Stimulated activated CD8-positive, alpha-beta memory T cell treated with anti-CD3 and anti-CD28 coated beads, Interleukin-15, amount 100 ng/mL, for 48 hours (primary cell): ENCODE results near the gene BCAS1.

Source experiments
- DNase-seq, 2 donors: peaks; one replicate each; pipeline ENCODE4 v3.0.0-alpha.2; 2020; ENCODE audit warnings: low read depth in 2 of 2

The BCAS1 gene, protein sequence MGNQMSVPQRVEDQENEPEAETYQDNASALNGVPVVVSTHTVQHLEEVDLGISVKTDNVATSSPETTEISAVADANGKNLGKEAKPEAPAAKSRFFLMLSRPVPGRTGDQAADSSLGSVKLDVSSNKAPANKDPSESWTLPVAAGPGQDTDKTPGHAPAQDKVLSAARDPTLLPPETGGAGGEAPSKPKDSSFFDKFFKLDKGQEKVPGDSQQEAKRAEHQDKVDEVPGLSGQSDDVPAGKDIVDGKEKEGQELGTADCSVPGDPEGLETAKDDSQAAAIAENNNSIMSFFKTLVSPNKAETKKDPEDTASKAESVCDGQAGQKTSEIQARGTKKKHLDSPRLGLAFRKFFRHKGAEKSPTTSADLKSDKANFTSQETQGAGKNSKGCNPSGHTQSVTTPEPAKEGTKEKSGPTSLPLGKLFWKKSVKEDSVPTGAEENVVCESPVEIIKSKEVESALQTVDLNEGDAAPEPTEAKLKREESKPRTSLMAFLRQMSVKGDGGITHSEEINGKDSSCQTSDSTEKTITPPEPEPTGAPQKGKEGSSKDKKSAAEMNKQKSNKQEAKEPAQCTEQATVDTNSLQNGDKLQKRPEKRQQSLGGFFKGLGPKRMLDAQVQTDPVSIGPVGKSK

DNA sequence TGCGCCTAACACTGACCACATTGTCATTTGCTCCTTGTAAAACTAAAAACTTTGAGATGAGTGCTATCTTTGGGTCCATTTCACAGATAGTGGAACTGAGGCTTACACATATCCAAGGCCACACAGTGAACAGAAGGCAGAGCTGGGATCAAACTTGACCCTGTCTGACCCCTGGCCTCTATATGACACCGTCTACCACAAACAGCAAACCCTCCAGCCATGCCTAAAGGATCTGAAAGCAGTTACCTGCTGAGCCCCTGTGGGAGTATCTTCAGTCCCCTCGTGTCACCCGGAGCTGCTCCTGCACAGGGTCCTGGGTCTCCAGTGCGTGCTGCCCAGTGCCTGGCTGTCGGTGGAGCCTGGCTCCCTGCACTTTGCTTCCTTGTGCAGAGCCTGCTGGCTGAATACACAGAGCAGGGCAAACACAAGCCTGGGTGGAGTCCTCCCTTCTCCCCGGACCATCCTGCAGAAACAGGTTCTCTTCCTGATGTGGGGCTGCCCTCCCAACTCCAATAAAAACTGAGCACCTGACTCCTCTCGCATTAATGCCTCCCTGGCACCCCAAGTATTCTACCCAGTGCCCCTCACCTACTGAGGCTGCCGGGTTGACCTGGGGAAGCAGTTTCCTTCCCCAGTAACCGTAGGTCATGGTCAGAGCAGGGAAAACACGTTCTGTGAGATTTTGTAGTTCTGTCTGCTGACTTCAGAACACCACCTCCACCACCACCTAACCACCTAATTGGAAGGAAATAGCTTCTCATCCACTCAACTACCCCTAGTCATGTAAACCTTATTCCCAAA is at the start of gene BCAS1:
BCAS1 (minus strand) TSS at position 408 of the 801 bp plus-strand sequence. CDS start 11,876 bp downstream, outside the sequence.
- no peak for DNase-seq

DNA sequence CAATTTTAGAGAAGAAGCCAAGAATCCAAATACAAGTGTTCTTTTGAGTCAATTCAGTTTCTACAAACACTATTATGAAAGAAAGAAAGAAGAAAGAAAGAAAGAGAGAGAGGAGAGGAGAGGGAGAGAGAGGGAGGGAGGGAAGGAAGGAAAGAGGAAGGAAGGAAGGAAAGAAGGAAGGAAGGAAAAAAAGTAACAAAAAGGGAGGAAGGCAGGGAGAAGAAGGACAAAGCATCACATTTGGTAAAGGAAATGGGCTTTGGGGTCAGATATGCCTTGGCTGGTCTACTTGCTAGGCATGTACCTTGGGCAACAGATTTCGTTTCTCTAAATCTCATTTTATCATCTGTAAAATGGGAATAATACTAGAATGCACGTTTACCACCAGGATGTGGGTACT is 49.4 kb upstream of the BCAS1 start:
- DNase-seq = no peak

DNA sequence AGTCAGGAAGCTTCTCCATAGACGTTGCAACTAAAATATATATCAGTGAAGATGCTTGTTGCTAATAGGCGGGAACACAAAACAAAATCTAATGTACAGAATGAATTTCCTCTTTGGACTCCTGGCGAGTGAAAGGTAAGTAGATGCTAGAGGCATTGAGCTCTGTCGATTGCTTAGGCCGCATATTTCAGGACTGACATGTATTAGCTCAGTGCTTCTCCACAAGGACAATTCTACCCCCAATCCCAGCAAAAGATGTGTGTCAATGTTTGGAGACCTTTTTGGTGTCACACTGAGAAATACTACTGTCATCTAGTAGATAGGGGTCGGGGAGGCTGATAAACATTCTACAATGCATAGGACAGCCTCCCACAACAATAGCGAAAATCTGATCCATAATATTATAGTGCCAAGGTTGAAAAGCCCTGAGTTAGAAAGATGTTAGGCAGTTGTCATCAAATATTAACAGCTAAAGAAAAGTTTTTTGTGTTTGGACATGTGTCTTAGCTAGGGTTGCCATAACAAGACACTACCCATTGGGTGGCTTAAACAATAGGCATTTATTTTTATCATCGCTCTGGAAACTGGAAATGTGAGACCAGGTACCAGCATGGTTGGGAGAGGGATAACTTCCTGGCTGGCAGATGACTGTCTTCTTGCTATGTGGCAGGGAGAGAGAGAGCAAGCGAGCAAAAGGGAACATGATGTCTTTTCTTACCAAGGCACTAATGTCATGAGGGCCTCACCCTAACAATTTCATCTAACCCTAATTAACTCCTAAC is 48.0 kb upstream of the BCAS1 start:
- no peak for DNase-seq

DNA sequence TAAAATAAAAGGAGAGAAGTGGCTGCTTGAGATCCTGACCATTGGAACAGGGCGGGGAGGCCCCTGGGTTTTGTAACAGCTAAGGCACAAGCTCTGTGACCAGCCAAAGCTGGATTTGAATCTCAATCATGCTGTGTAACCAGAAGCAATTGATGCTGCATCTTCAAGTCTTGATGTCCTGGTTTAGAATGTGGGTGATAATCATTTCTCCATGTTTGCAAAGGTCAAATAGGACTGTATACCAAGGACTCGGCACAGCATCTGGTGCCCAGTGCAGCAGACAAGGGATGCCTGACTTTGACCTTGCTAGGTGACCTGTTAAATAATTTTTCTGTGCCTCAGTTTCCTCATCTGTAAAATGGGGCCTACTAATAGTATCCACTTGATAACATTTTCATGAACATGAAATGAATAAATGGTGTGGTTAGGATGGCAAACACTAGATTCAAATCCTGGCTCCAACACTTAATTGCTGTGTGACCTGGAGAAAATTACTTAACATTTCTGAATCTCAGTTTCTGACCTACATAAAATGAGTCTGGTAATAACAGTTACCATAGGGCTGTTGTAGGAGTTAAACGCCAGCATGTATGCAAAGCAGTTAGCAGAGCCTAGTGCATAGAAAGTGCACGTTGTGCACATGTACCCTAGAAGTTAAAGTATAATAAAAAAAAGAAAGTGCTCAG is 46.3 kb upstream of the BCAS1 start:
- DNase-seq = no peak

DNA sequence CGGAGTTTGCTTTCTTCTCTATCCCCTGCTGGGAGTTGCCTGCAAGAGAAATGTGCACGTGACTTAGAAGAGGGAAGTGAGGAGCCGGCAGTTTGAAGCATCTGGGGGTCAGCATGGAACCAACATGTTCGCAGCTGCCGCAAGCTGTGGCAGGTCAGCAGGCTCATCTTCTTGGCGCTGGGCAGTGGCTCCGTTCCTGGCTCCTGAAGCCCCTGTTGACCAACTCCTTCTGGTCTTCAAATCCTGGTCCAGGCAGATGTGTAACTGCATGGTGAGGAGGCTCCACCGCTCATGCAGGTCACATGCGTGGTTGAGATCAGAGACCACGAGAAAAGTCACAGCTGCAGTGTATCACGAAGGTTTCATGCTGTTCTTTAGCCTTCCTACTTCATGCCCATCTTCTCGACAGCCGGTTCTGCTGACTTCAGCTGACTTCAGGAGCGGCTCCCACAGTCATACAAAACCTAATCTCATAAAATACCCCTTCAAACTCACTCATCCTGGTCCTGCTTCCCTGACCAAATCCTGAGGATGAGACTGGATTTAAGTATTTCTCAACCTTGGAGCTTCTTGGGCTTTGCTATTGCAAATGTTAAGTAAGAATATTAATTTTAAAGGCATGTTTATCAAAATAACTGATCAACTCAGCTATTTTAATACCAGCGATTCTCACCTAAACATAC is 44.9 kb upstream of the BCAS1 start:
- no peak for DNase-seq

DNA sequence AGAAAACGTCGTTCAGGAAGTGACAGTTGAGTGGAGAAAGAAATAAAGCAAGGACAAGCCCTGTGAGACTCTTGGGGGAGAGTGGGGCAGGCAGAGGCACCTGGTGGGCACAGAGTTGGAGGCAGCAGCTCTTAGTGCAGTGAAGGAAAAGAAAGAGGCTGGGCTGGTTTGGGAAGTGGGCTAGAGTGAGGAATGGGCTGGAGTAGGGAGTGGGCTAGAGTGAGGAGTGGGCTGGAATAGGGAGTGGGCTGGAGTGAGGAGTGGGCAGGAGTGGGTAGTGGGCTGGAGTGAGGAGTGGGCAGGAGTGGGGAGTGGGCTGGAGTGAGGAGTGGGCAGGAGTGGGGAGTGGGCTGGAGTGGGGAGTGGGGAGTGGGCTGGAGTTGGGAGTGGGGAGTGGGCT is 43.7 kb upstream of the BCAS1 start:
- DNase-seq = no peak

DNA sequence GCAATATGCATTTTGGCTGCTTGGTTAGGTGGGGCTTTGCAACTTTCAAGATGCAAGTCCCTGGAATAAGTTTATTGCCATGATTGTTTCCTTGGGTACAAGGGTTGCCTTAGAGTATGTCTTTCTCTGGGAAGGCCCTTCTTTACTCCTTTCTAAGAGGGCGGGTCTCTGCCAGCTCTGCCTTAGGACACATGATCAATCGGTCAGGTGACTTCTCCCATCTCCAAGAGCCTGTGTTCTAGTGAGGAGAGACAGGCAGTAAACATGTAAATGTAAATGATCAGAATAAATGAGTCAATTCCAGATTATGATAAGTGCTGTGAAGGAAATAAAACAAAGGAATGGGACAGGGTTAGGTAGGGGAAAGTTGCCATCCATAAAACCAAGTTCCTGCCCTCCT is 43.2 kb upstream of the BCAS1 start:
- no peak for DNase-seq

DNA sequence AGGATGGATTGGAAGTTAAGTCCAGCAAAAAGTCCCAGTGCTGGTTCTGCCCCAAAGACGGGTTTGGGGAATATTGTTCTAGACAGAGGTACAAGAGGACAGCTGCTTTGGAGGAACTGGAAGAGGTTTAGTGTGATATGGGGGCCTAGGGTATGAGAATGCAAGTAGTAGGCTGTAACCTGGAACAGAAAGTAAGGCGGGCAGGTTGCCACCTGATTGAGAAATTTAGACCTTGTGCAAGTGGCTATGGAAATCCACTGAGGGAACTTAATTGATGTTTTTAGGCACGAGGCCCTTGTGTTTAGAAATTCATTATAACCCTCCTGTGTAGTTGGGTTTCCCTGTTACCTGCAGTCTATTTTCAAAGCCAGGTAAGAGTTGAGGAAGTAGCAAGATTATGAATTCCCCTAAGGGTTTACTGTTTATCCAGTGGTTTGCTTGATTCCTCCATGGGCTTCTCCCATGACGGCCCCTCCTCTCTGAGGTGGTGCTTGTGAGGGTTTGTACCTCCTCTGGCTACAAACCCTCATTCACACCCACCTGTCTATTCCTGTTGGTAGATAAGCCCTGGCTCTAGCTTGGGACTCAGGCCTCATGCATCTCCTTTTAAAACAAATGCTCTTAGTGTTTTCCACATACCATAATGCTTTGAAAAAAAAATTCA is 42.0 kb upstream of the BCAS1 start:
- no peak for DNase-seq

DNA sequence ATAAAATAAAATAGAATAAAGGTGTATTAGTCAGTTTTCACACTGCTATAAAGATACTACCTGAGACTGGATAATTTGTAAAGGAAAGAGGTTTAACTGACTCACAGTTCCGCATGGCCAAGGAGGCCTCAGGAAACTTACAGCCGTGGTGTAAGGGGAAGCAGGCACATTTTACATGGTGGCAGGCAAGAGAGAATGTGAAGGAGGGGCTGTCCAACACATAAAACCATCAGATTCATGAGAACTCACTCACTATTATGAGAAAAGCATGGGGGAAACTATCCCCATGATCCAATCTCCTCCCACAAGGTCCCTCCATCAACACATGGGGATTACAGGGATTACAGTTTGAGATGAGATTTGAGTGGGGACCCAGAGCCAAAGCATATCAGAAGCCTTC is 41.1 kb upstream of the BCAS1 start:
- no peak for DNase-seq

DNA sequence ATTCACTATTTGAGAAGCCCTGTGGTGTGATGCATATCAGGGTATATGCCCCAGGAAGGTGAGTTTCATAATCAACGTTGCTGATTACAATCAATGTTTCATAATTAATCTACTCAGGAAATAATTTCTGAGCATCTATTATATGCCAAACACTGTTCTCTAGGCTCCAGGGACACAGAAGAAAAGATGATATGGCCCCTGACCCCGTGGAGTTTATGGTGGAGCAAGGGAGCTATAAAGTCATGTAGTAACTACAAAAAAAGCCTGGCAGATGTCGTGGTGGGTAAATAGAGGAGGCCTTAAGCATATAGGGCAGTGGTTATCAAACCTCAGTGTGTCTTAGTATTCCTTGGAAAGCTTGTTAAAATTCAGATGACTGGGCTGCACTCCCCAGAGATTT is 40.1 kb upstream of the BCAS1 start:
- no peak for DNase-seq

DNA sequence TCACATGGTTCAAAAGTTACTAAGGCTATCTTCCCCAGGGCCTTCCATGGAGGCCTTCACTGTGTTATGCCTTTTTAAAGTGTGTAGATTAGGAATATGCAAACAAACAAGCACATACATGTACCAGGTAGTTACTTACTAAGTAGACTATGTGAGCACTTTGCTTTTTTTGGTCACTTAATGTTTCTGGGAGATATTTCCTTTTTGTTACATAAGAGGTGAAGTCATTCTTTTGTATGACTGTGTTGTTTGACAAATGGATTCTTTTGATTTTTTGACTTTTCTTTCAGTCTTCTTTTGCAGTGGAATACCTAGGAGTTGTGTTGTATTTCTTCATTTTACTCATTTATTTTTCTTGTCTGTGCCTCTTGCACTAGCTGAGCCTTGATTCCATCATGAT is 39.6 kb upstream of the BCAS1 start:
- DNase-seq = no peak

DNA sequence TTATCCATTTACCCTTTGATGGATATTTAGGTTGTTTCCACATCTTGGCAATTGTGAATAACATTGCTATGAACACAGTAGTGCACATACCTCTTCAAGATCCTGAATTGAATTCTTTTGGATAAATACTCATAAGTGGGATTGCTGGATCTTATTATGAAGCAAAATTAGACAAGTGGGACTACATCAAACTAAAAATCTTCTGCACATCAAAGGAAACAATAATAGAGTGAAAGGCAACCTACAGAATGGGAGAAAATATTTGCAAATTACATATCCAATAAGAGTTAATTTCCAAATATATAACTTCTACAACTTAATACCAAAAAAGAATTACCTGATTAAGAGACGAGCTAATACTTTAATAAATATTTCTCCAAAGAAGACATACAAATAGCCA is 38.4 kb upstream of the BCAS1 start:
- no peak for DNase-seq

DNA sequence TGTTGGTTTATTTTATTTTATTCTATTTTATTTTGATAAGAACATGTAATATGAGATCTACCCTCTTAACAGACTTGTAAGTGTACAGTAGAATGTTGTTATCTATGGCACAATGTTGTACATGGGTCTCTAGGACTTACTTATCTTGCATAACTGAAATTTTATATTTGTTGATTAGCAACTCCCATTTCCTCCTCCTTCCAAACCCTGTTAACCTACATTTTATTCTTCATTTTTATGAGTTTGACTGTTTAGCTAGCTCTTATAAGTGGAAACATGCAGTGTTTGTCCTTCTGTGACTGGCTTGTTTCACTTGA is 37.9 kb upstream of the BCAS1 start:
- no peak for DNase-seq

DNA sequence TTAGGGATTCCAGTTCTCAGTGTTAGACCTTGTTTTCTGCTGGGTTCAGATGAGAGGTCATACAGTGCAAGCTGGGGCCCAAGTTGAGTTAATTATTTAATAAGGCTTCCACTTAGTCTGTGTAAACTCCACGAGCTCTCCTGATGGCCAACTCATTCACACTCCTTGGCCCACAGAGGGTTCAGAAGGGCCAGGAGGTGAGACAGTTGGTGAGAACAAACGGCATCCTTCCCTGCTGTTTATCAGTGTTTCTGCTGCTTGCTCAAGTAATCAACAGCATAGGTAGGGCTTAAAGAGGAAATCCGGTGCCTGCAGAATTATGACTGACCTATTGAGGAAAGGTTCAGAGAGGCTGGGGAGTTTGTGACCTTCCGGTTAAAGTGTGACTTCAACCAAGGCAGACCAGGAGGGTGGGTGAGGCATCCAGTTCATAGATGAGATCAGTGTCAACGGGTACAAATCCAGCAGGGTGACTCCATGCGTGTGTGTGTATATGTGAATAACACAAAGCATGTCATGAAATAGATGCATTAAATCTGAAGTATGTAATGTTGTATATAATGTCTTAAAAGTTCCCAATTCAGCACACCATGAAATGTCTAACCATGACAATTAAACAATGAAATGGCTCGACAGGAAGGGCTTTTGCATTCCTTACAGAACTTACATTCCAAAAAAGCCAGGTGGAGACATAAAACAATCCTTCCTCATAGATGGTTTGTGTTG is 37.4 kb upstream of the BCAS1 start:
- DNase-seq = no peak

DNA sequence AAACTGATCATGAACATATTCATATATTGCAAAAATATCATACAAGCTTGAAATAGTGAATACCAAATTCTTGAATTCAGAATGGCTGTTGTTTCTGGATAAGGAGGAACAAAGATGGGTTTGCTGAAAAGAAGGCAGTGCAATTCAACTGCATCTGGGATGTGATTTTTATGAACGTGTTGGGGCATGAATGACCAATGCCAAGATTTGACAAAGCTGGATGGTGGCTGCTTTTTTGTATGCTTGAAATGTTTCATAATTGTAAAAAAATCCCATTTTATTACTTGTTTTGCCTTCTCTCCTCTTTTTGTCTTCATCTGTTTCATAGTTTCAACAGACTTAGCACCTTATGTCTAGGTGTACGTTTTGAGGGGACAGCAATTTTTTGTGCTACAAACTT is 36.8 kb upstream of the BCAS1 start:
- DNase-seq = no peak

DNA sequence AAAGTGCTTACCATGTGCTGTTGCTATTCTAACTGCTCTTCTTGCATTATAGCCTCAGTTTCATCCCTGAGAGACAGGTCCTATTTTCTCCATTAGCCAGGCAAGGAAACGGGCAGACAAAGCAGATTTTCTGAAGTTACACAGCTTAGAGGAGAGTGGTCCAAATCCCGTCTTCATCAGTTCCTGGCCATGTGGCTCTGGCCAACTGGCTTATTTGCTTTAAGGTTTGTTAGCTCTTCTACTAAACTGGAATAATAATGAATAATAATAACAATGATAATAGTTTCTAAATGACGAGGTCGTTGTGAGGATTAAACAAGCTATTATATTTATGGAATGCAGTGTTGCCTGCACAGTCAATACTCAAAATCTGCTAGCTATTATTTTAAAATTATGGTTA is 35.8 kb upstream of the BCAS1 start:
- DNase-seq = no peak

DNA sequence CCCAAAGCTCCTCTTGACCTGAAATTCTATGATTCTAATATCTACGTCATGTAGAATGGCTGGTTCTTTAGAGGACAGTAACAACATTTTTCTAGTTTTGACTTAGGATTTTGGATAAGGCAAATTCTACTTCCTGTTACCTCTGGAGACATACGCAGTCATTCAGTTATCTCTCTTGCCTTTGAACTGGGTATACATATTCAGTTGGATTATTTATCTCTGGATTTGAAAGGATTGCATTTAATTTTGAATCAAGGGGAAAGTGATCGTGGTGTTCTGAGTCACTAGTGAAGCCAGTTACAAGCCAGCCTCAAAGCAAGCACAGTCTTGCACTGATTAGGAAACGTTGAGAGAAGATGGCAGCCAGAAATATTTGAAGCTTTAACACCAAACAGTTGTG is 35.3 kb upstream of the BCAS1 start:
- no peak for DNase-seq

DNA sequence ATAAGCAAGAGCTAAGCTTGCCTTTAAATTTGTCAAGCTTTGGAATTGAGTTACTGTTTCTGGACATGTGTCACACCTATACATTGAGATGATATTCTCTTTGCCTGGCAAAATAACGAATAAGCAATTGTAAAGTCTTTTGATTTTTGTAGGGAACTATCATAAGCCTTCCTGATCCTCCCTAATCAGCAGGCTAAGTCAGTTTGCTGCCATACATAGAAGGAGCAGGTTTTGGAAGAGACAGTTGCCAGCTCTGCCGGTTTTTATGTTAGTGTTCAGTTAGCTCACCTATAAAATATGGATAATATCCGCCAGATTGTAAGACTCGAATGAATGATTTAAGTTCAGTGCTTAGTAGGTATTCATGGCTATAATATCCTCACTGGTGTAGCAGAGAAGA is 34.4 kb upstream of the BCAS1 start:
- DNase-seq = no peak

DNA sequence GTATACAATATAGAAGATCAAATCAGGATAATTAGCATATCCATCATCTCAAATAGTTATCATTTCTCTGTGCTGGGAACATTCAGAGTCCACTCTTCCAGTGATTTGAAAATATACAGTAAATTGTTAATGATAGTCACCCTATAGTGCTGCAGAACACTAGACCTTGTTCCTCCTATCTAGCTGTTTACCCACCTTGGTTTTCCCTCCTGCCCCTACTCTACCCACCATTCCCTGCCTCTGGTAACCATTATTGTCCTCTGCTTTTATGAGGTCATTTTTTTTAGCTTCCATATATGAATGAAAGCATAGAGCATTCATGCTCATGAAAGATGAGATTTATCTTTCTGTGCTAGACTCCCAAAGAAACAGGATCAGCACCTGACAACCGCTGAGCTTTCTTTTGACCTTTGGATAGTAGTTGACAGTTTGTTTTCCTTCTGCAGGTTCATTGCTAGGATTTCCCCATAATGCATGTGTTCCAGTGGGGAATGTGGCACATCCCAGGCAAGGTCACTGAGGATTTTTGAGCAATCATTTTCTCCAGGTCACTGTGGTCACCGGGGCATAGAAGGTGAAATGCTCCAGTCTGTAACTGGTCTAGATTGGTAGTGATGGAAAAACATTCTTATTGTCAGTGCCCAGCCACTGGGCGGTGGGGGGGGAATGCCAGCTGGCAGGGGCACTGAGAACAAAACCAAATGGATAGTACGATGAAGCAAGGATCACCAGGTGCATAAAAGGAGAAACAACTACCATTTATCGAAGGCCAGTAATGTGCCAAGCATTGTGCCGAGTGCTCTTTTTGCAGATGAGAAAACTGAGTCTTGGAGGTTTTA is 33.6 kb upstream of the BCAS1 start:
- DNase-seq = no peak
